OCI-LY7 (cell line): ENCODE data around the gene SH3PXD2A. TPM values are rescaled to one million over a fixed set of nuclear protein-coding genes. Genes with fewer than 3 reads are reported as not detected.

Source experiments
- BruUV-seq: library from RNA; stranded (reverse); fragments of 400-500 nt; replicated peaks from 2 replicates; lab custom pipeline; 2021; lab: Mats Ljungman, UMichigan
- CTCF ChIA-PET: fragments of 300-600 bp; sonication (Branson Sonifier 250); formaldehyde crosslinking; loops from one replicate; lab custom pipeline; 2022; ENCODE audit warnings: antibody characterized with exemption; ENCODE audit not compliant: unreplicated experiment; lab: Charles Lee
- POLR2A ChIA-PET: fragments of 300-600 bp; sonication (Branson Sonifier 250); formaldehyde crosslinking; loops from one replicate; lab custom pipeline; 2022; ENCODE audit warnings: antibody characterized with exemption; lab: Charles Lee
- DNase-seq: peaks from one replicate; pipeline ENCODE4 v3.0.0-alpha.2; 2015; ENCODE audit warnings: low spot score
- H2AFZ ChIP-seq: fragments of 200-600 bp; sonication (generic), shearing (Covaris generic); 2 replicates; pipeline ENCODE4 v1.6.1; 2014; ENCODE audit warnings: mild to moderate bottlenecking, antibody characterized with exemption, low read length, moderate library complexity
- H3K27ac ChIP-seq: fragments of 200-600 bp; sonication (generic); 2 replicates; pipeline ENCODE4 v1.5.1; 2014; ENCODE audit warnings: mixed run types, low read depth, mild to moderate bottlenecking, moderate library complexity, low read length, inconsistent platforms; ENCODE audit not compliant: poor library complexity, severe bottlenecking
- H3K36me3 ChIP-seq: fragments of 200-600 bp; sonication (generic); 2 replicates; pipeline ENCODE4 v1.6.1; 2014; ENCODE audit warnings: mild to moderate bottlenecking, antibody characterized with exemption, low read length, moderate library complexity, mixed read lengths; ENCODE audit not compliant: insufficient read depth
- H3K4me1 ChIP-seq: fragments of 200-600 bp; sonication (generic); 2 replicates; pipeline ENCODE4 v1.5.1; 2014; ENCODE audit warnings: mild to moderate bottlenecking, low read length; ENCODE audit not compliant: insufficient read depth, poor library complexity, severe bottlenecking
- H3K4me2 ChIP-seq: fragments of 200-600 bp; sonication (generic); 2 replicates; pipeline ENCODE4 v1.6.1; 2014; ENCODE audit warnings: mild to moderate bottlenecking, low read length
- H3K4me3 ChIP-seq: fragments of 200-600 bp; sonication (generic); 2 replicates; pipeline ENCODE4 v1.5.1; 2014; ENCODE audit warnings: mild to moderate bottlenecking, low read depth, low read length; ENCODE audit not compliant: poor library complexity, severe bottlenecking
- H3K79me2 ChIP-seq: fragments of 200-600 bp; sonication (generic); 2 replicates; pipeline ENCODE4 v1.6.1; 2016; ENCODE audit warnings: low read depth, mild to moderate bottlenecking, low read length, moderate library complexity, mixed read lengths; ENCODE audit not compliant: insufficient read depth
- H3K9me2 ChIP-seq: fragments of 200-600 bp; sonication (generic); 2 replicates; pipeline ENCODE4 v1.6.1; 2016; ENCODE audit warnings: mild to moderate bottlenecking, low read length, mixed read lengths; ENCODE audit not compliant: insufficient read depth
- H3K9me3 ChIP-seq: fragments of 200-600 bp; sonication (generic); 2 replicates; pipeline ENCODE4 v1.6.1; 2014; ENCODE audit warnings: mild to moderate bottlenecking, mixed run types, low read length, mixed read lengths
- H4K20me1 ChIP-seq: fragments of 200-600 bp; sonication (generic); 2 replicates; pipeline ENCODE4 v1.6.1; 2014; ENCODE audit warnings: mild to moderate bottlenecking, antibody characterized with exemption, low read length, moderate library complexity, mixed read lengths; ENCODE audit not compliant: insufficient read depth
- EZH2phosphoT487 ChIP-seq: fragments of 200-600 bp; sonication (generic); IDR thresholded peaks from 2 replicates; pipeline ENCODE4 v1.6.1; 2018; ENCODE audit warnings: low read depth, borderline replicate concordance, mild to moderate bottlenecking, mixed run types, antibody characterized with exemption, low read length, moderate library complexity, mixed read lengths
- intact Hi-C: fragments of 100-400 bp; cut with micrococcal nuclease; formaldehyde crosslinking; loops from one replicate; pipeline ENCODE4 v1.10.0; 2022; ENCODE audit not compliant: unreplicated experiment
- total RNA-seq, 2 experiments: library from RNA; depleted of rRNA in 1 of 2; stranded (reverse); fragments of >200 nt in 1 of 2; shearing (Covaris generic) in 1 of 2; gene quantifications; 2 replicates each; pipeline ENCODE4 v1.2.3, GENCODE V29; 2014 to 2022
- TF ChIP-seq, protein P1 (sequence below): fragments of 200-600 bp; sonication (generic); conservative IDR thresholded peaks from 2 replicates; pipeline ENCODE4 v1.5.1; 2014; ENCODE audit warnings: mild to moderate bottlenecking, antibody characterized with exemption, low read length, moderate library complexity, mixed read lengths

Gene SH3PXD2A
- total RNA-seq, 2 experiments from 2014 or later: 0.85 to 5.9 TPM

DNA sequence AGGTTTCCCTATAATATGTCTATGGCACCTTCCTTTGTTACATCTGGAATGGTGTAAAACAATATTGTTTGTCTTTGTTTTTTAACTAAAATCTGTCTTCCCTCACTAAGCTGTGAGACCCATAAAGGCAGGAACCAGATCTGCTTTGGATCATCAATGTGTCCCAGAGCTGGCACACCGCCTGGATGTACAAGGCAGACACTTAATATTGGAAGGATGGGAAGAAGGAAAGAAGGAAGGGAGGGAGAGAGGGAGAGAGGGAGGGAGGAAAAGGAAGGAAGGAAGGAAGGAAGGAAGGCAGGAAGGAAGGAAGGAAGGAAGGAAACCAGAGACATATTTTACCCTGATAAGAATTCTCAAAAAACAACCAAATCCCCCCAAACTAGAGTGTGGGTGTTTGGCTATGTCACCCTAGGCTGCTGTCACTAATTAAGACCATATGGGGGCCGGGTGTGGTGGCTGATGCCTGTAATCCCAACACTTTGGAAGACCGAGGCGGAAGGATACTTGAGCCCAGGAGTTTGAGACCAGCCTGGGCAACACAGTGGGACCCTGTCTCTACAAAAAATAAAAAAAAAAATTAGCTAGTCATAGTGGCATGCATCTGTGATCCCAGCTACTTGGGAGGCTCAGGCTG is 59.6 kb downstream of the SH3PXD2A start:
- Histone ChIP-seq H3K79me2 (no peaks in the 10 kb centered on the region), H3K36me3 (no peaks in the 10 kb centered on the region), H3K9me3 (no peaks in the 10 kb centered on the region), H2AFZ (no peak overlapping the region), H3K4me3 (no peak overlapping the region), H3K4me2 (no peak overlapping the region), H3K27ac (no peak overlapping the region), H3K4me1 (no peaks in the 10 kb centered on the region), H3K9me2 (no peaks in the 10 kb centered on the region), H4K20me1 (no peaks in the 10 kb centered on the region)
- DNase-seq: no peak
- intact Hi-C loops: no loop called here
- ChIA-PET CTCF (no interaction called here), POLR2A (interaction anchor here (0.6 kb wide), 1 partner anchor 416 kb away, joined by 3 read pairs; no protein-coding TSS in a partner anchor)
- TF ChIP-seq EZH2phosphoT487: no peak
- no TSS peak for BruUV-seq

DNA sequence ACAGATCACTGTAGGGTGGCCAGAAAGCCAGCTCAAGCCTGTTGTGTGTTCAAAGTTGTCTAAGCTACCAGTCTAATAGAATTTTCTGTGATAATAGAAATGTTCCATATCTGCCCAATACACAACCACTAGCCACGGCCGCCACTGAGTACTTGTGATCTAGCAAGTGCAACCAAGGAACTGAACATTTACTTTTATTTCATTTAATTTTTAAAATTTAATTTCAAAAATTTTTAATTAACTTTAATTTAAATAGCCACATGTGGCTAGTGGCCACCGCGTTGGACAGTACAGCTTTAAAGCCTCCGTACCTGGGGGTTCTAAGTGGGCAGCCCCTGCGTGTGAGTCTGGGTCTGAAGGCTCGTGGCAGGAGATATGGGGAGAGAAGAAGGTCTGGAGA is 60.4 kb downstream of the SH3PXD2A start:
- H3K9me3 ChIP-seq: no peaks in the 10 kb centered on the region
- POLR2A ChIA-PET: interaction anchor here (0.7 kb wide), 1 partner anchor 76 kb away, joined by 3 read pairs; no protein-coding TSS in a partner anchor
- no peak overlapping the region for H2AFZ ChIP-seq
- no peak overlapping the region for H3K4me2 ChIP-seq
- no peaks in the 10 kb centered on the region for H3K36me3 ChIP-seq
- no peak overlapping the region for H3K4me3 ChIP-seq
- no peaks in the 10 kb centered on the region for H3K9me2 ChIP-seq
- DNase-seq: no peak
- BruUV-seq: no TSS peak
- CTCF ChIA-PET: no interaction called here
- no peaks in the 10 kb centered on the region for H3K79me2 ChIP-seq
- no peaks in the 10 kb centered on the region for H4K20me1 ChIP-seq
- intact Hi-C loops: no loop called here
- no peak overlapping the region for H3K27ac ChIP-seq
- no peaks in the 10 kb centered on the region for H3K4me1 ChIP-seq
- TF ChIP-seq EZH2phosphoT487: no peak
- TF ChIP-seq, protein P1, sequence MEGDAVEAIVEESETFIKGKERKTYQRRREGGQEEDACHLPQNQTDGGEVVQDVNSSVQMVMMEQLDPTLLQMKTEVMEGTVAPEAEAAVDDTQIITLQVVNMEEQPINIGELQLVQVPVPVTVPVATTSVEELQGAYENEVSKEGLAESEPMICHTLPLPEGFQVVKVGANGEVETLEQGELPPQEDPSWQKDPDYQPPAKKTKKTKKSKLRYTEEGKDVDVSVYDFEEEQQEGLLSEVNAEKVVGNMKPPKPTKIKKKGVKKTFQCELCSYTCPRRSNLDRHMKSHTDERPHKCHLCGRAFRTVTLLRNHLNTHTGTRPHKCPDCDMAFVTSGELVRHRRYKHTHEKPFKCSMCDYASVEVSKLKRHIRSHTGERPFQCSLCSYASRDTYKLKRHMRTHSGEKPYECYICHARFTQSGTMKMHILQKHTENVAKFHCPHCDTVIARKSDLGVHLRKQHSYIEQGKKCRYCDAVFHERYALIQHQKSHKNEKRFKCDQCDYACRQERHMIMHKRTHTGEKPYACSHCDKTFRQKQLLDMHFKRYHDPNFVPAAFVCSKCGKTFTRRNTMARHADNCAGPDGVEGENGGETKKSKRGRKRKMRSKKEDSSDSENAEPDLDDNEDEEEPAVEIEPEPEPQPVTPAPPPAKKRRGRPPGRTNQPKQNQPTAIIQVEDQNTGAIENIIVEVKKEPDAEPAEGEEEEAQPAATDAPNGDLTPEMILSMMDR: no peak

DNA sequence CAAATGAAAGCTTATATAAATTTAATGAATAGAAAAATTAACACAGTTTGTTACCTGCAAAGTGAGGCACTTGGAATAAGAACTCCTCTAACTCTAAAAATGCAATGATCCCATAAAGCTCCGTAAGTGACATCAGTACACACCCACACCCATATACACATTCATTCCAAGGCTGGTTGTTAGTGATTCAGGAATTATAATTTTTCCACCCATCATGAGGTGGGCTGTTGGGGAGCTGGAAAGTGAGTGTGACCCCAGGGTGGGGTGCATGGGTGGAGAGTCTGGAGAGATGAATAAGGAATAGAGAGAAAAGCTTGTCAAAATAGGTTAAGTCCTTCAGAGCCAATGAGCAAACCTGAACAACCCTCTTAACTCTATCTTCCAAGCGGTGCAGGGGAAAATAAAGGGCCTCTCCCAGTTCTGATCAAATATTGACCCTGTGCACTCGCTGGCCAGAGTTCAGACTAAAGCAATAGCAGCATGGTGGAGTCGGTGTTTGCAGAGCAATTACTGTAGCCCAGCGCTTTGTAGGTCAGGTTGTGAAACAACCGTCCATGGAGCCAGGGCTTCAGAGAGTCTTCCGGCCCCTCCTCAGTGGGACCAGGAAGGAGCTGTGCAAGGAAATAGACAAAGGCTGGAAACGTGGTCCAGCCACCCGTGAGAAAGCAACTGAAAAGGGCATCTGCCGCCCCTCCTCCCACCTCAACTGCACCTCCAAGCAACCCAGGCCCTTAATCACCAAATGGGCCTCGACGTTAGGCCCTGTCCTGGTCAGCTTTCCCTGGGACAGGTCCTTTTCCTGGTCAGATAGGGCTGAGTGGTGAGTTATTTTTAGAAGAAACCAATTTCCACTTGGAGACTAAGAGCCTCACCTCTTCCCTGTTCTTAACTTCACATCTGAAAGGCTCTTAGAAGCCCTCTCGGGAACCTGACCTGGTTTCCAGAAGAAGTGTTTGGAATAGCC is 61.2 kb downstream of the SH3PXD2A start:
- no peak overlapping the region for H3K4me2 ChIP-seq
- H3K4me1 ChIP-seq: no peaks in the 10 kb centered on the region
- H3K4me3 ChIP-seq: no peak overlapping the region
- H3K36me3 ChIP-seq: no peaks in the 10 kb centered on the region
- POLR2A ChIA-PET: interaction anchor here (0.7 kb wide), 1 partner anchor 77 kb away, joined by 3 read pairs; no protein-coding TSS in a partner anchor
- no peaks in the 10 kb centered on the region for H4K20me1 ChIP-seq
- no peak overlapping the region for H2AFZ ChIP-seq
- TF ChIP-seq EZH2phosphoT487: no peak
- no peaks in the 10 kb centered on the region for H3K9me2 ChIP-seq
- BruUV-seq: no TSS peak
- DNase-seq: no peak
- H3K27ac ChIP-seq: no peak overlapping the region
- no peaks in the 10 kb centered on the region for H3K9me3 ChIP-seq
- CTCF ChIA-PET: no interaction called here
- H3K79me2 ChIP-seq: no peaks in the 10 kb centered on the region
- intact Hi-C loops: no loop called here
